K562 (cell line): ENCODE results near the gene ASB17. TPM values are rescaled to one million over a fixed set of nuclear protein-coding genes. Genes with fewer than 3 reads are reported as not detected.

ENCODE experiments used
- ATAC-seq: fragments of 200-7000 bp; cut with Tn5 transposase; 3 replicates; pipeline ENCODE4 v1.9.1; 2020; ENCODE audit warnings: moderate library complexity
- BruUV-seq: library from RNA; stranded (reverse); fragments of 400-500 nt; replicated peaks from 2 replicates; lab custom pipeline; 2021; lab: Mats Ljungman, UMichigan
- CTCF ChIA-PET: fragments of 300-600 bp; formaldehyde crosslinking; extraction: SDS; loops from one replicate; lab custom pipeline; 2021; ENCODE audit warnings: low intra/inter-chr PET ratio; lab: Yijun Ruan, JAX
- POLR2A ChIA-PET: fragments of 300-600, 350-650 bp; sonication (Branson Sonifier 250); formaldehyde crosslinking; extraction: SDS; loops from one replicate; lab custom pipeline; 2021; ENCODE audit warnings: antibody characterized with exemption, inconsistent platforms; lab: Yijun Ruan, JAX
- DNase-seq, 4 experiments: peaks; one replicate each; pipeline versions ENCODE4 v3.0.0 to v3.0.0-alpha.2; 2011 to 2018; ENCODE audit warnings: low spot score in 3 of 4, mixed read lengths in 3 of 4; ENCODE audit errors: extremely low read depth in 1 of 4
- FAIRE-seq: peaks from 2 replicates; lab custom pipeline; 2011; peaks lifted over from hg19 to GRCh38; lab: Jason Lieb, UNC
- H2AFZ ChIP-seq: 2 replicates; pipeline ENCODE4 v1.6.0; 2011; ENCODE audit warnings: low read depth, low read length, control low read depth, inconsistent platforms
- H3K27ac ChIP-seq: fragments of 200-600 bp; 3 replicates; pipeline ENCODE4 v1.8.0; 2011; ENCODE audit warnings: low read depth, mild to moderate bottlenecking, control low read depth, inconsistent platforms, low read length, moderate library complexity, mixed read lengths; ENCODE audit errors: extremely low read depth
- H3K27me3 ChIP-seq, 2 experiments: fragments of 300-600 bp in 1 of 2; 2 replicates in 1 of 2; 3 replicates in 1 of 2; pipeline versions ENCODE4 v1.6.0 to v1.8.0; 2011; ENCODE audit warnings: inconsistent platforms in 2 of 2, low read length in 2 of 2, mild to moderate bottlenecking in 1 of 2, mixed read lengths in 1 of 2, moderate library complexity in 1 of 2; ENCODE audit not compliant: control insufficient read depth in 2 of 2, insufficient read depth in 2 of 2
- H3K36me3 ChIP-seq: fragments of 300-600 bp; 3 replicates; pipeline ENCODE4 v1.8.0; 2011; ENCODE audit warnings: mild to moderate bottlenecking, low read length, inconsistent platforms; ENCODE audit not compliant: control insufficient read depth, insufficient read depth
- H3K4me1 ChIP-seq, 2 experiments: fragments of 200-600 bp in 1 of 2; replicated peaks in 1 of 2; 2 replicates in 1 of 2; 3 replicates in 1 of 2; pipeline versions ENCODE4 v1.5.1 to v1.8.0; 2011; ENCODE audit warnings: inconsistent platforms in 2 of 2, low read length in 2 of 2, mild to moderate bottlenecking in 1 of 2, mixed read lengths in 1 of 2, moderate library complexity in 1 of 2; ENCODE audit not compliant: control insufficient read depth in 2 of 2, insufficient read depth in 2 of 2
- H3K4me2 ChIP-seq: 2 replicates; pipeline ENCODE4 v1.6.1; 2011; ENCODE audit warnings: low read length, control low read depth, inconsistent platforms, mixed read lengths; ENCODE audit not compliant: insufficient read depth
- H3K4me3 ChIP-seq: fragments of 200-600 bp; sonication (generic), shearing (Covaris generic); 2 replicates; pipeline ENCODE4 v1.5.1; 2016; ENCODE audit warnings: control low read depth, inconsistent platforms
- H3K79me2 ChIP-seq: fragments of 200-600 bp; 3 replicates; pipeline ENCODE4 v1.8.0; 2011; ENCODE audit warnings: low read length, inconsistent platforms; ENCODE audit not compliant: control insufficient read depth, insufficient read depth
- H3K9ac ChIP-seq, 2 experiments: 2 replicates each; pipeline versions ENCODE4 v1.6.0 to v1.6.1; 2011; ENCODE audit warnings: low read depth in 2 of 2, low read length in 2 of 2, control low read depth in 1 of 2, inconsistent platforms in 1 of 2, mild to moderate bottlenecking in 1 of 2, mixed read lengths in 1 of 2; ENCODE audit not compliant: insufficient read depth in 1 of 2
- H3K9me1 ChIP-seq: one replicate; pipeline ENCODE4 v1.6.0; 2011; ENCODE audit warnings: inconsistent platforms, mild to moderate bottlenecking, low read length, moderate library complexity; ENCODE audit not compliant: control insufficient read depth, insufficient read depth
- H3K9me3 ChIP-seq: replicated peaks from 2 replicates; pipeline ENCODE4 v1.5.1; 2011; ENCODE audit warnings: low read depth, low read length, inconsistent platforms; ENCODE audit not compliant: control insufficient read depth, insufficient read depth
- H4K20me1 ChIP-seq: replicated peaks from 2 replicates; pipeline ENCODE4 v1.6.1; 2011; ENCODE audit warnings: low read length, inconsistent platforms, mixed read lengths; ENCODE audit not compliant: control insufficient read depth, insufficient read depth
- ILK ChIP-seq: fragments of 450-650 bp; IDR thresholded peaks from 2 replicates; pipeline ENCODE4 v1.6.1; 2016; ENCODE audit warnings: missing genetic modification characterization, low read depth, mild to moderate bottlenecking, missing compliant biosample characterization, moderate library complexity, borderline replicate concordance
- MYC ChIP-seq, 2 experiments: fragments of 250-450 bp in 1 of 2; sonication (Bioruptor Pico) in 1 of 2; IDR thresholded peaks; 2 replicates each; pipeline versions ENCODE4 v1.5.1 to v1.6.1; 2012 to 2021; ENCODE audit warnings: low read depth in 2 of 2, borderline replicate concordance in 1 of 2, improper control_type of control experiment in 1 of 2, low read length in 1 of 2, mild to moderate bottlenecking in 1 of 2, moderate library complexity in 1 of 2
- TEAD4 ChIP-seq, 2 experiments: sonication (generic) in 1 of 2; formaldehyde crosslinking in 1 of 2; IDR thresholded peaks; 2 replicates each; pipeline versions ENCODE4 v1.6.1 to v1.8.0; 2012 to 2022; ENCODE audit warnings: borderline replicate concordance in 1 of 2, inconsistent platforms in 1 of 2, low read length in 1 of 2, mild to moderate bottlenecking in 1 of 2, missing genetic modification reagents in 1 of 2
- ZNF140 ChIP-seq: fragments of 250-450 bp; sonication (Bioruptor Pico); IDR thresholded peaks from 2 replicates; pipeline ENCODE4 v1.8.0; 2021; ENCODE audit warnings: moderate library complexity, mild to moderate bottlenecking, inconsistent platforms
- WGBS: fragments of 100-300 bp; shearing (Covaris generic); methylation state at CpG from one replicate; pipeline ENCODE4 v1.1.6; 2016; ENCODE audit warnings: low coverage, mixed read lengths; ENCODE audit not compliant: insufficient coverage; ENCODE audit errors: missing lambda C conversion rate; 5-methylcytosine and 5-hydroxymethylcytosine counted together
- in situ Hi-C: fragments of 300-500 bp; cut with MboI; formaldehyde crosslinking; loops from 4 replicates; pipeline ENCODE4 v1.15.0; 2018; ENCODE audit warnings: inconsistent platforms, mixed read lengths
- intact Hi-C: fragments of 100-400 bp; cut with micrococcal nuclease; formaldehyde crosslinking; loops from 2 replicates; pipeline ENCODE4 v1.14.2; 2022
- polyA plus RNA-seq, 8 experiments: library from polyadenylated mRNA; depleted of rRNA in 4 of 8; stranded (reverse) in 5 of 8; unstranded in 3 of 8; fragments of >200 nt; fragmentation: Nextera tagmentation in 2 of 8; fragmentation: Illumina TruSeq in 1 of 8; extraction: Ambion mirVana in 2 of 8; extraction: Trizol in 1 of 8; gene quantifications; 2 replicates each; pipeline versions ENCODE4 v1.2.1 to v1.2.3, GENCODE V29; 2011 to 2014; ENCODE audit warnings: inconsistent platforms in 1 of 8, missing spikeins in 1 of 8
- total RNA-seq, 7 experiments: library from RNA; depleted of rRNA in 6 of 7; stranded (reverse); fragments of >200 nt in 6 of 7; fragmentation: Illumina TruSeq in 2 of 7; extraction: Trizol in 2 of 7; gene quantifications; 2 replicates each; pipeline versions ENCODE4 v1.2.1 to v1.2.3, GENCODE V29; 2011 to 2021; ENCODE audit warnings: low replicate concordance in 1 of 7
- TF ChIP-seq, protein P1 (sequence below): fragments of 250-450 bp; sonication (Bioruptor Pico); IDR thresholded peaks from 2 replicates; pipeline ENCODE4 v1.8.0; 2021; ENCODE audit warnings: borderline replicate concordance, mild to moderate bottlenecking, moderate library complexity; ENCODE audit not compliant: poor library complexity, severe bottlenecking
- TF ChIP-seq, protein P2 (sequence below): fragments of 250-450 bp; sonication (Bioruptor Pico); IDR thresholded peaks from 2 replicates; pipeline ENCODE4 v1.4.0; 2020

Gene ASB17
- total and polyA plus RNA-seq, 9 of the 15 experiments (the other 6 are each of a cell fraction or from before 2014, with no cell fraction given), result not detected

DNA sequence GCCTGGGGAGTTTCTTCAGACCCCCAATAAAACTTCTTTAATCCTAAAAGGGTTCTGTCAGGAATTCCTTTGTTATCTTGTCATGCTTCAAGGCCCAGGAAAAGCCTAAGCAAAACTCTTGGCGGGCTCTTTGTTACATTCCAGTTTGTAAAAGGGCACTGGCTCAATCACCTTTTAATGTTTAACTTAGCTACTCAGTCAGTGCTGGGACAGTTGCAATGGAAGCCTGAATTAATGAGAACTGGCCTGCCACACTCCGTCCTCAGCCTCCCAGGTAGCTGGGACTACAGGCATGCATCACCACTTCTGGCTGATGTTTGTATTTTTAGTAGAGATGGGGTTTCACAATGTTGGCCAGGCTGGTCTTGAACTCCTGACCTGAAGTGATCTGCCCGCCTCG lies 21.3 kb upstream of the ASB17 start:
- DNase-seq, result no peak
- H3K4me3 ChIP-seq, result no peak overlapping the region
- TF ChIP-seq ILK (tag), result no peak
- TF ChIP-seq ZNF140 (CRISPR knock-in tag), result no peak
- TF ChIP-seq MYC (IDR thresholded peaks at IDR 0.05; ENCODE audit: low read depth, low read length), result no peak
- no peak for TF ChIP-seq MYC (CRISPR knock-in tag; IDR thresholded peaks at IDR 0.05; ENCODE audit: borderline replicate concordance, low read depth)
- TF ChIP-seq, protein P1, sequence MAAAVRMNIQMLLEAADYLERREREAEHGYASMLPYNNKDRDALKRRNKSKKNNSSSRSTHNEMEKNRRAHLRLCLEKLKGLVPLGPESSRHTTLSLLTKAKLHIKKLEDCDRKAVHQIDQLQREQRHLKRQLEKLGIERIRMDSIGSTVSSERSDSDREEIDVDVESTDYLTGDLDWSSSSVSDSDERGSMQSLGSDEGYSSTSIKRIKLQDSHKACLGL, result no peak
- TF ChIP-seq TEAD4 (IDR thresholded peaks at IDR 0.05; ENCODE audit: low read length), result no peak
- TF ChIP-seq TEAD4 (CRISPR knock-in tag; IDR thresholded peaks at IDR 0.05; ENCODE audit: borderline replicate concordance), result no peak
- TF ChIP-seq, protein P2, sequence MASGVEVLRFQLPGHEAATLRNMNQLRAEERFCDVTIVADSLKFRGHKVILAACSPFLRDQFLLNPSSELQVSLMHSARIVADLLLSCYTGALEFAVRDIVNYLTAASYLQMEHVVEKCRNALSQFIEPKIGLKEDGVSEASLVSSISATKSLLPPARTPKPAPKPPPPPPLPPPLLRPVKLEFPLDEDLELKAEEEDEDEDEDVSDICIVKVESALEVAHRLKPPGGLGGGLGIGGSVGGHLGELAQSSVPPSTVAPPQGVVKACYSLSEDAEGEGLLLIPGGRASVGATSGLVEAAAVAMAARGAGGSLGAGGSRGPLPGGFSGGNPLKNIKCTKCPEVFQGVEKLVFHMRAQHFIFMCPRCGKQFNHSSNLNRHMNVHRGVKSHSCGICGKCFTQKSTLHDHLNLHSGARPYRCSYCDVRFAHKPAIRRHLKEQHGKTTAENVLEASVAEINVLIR, result no peak
- no peaks in the 10 kb centered on the region for H3K9me3 ChIP-seq
- ChIA-PET CTCF (no interaction called here), POLR2A (no interaction called here)
- no peak for ATAC-seq
- WGBS, result 0% methylated on average over 4 of the region's 4 CpGs
- in situ Hi-C loops, result no loop called here
- H3K4me1 ChIP-seq, result no peaks in the 10 kb centered on the region
- H3K27me3 ChIP-seq, result no peaks in the 10 kb centered on the region
- no peak overlapping the region for H3K27ac ChIP-seq
- H2AFZ ChIP-seq, result no peak overlapping the region
- H3K9ac ChIP-seq, result no peak overlapping the region
- FAIRE-seq, result no peak
- no peaks in the 10 kb centered on the region for H4K20me1 ChIP-seq
- intact Hi-C loops, result no loop called here
- no peaks in the 10 kb centered on the region for H3K9me1 ChIP-seq
- no peaks in the 10 kb centered on the region for H3K36me3 ChIP-seq
- H3K79me2 ChIP-seq, result no peaks in the 10 kb centered on the region
- no peak overlapping the region for H3K4me2 ChIP-seq
- no TSS peak for BruUV-seq
